Endothelial cell of umbilical vein (primary cell): ENCODE results near the gene DMXL1.

Experiments
- CTCF ChIP-seq, 2 donors: IDR thresholded peaks; 1 replicate in 1 of 2; 2 replicates in 1 of 2; pipeline ENCODE4 v1.5.1; 2011; ENCODE audit warnings: low read length in 2 of 2, mild to moderate bottlenecking in 2 of 2, moderate library complexity in 2 of 2, control low read depth in 1 of 2, inconsistent platforms in 1 of 2, low read depth in 1 of 2; ENCODE audit not compliant: insufficient read depth in 1 of 2; ENCODE audit errors: extremely low read depth in 1 of 2
- FOS ChIP-seq: IDR thresholded peaks from 2 replicates; pipeline ENCODE4 v1.6.1; 2011; ENCODE audit warnings: mild to moderate bottlenecking, low read length, moderate library complexity, borderline replicate concordance; ENCODE audit not compliant: insufficient read depth
- JUN ChIP-seq: IDR thresholded peaks from 2 replicates; pipeline ENCODE4 v1.6.1; 2011; ENCODE audit warnings: borderline replicate concordance, low read depth; ENCODE audit not compliant: insufficient read length, insufficient read depth
- MAX ChIP-seq: IDR thresholded peaks from 2 replicates; pipeline ENCODE4 v1.6.1; 2011; ENCODE audit not compliant: insufficient read depth, insufficient read length
- POLR2AphosphoS5 ChIP-seq: IDR thresholded peaks from 2 replicates; pipeline ENCODE4 v1.6.1; 2012; ENCODE audit warnings: low read depth, mild to moderate bottlenecking, control low read depth, low read length, moderate library complexity; ENCODE audit not compliant: insufficient read depth

DNA sequence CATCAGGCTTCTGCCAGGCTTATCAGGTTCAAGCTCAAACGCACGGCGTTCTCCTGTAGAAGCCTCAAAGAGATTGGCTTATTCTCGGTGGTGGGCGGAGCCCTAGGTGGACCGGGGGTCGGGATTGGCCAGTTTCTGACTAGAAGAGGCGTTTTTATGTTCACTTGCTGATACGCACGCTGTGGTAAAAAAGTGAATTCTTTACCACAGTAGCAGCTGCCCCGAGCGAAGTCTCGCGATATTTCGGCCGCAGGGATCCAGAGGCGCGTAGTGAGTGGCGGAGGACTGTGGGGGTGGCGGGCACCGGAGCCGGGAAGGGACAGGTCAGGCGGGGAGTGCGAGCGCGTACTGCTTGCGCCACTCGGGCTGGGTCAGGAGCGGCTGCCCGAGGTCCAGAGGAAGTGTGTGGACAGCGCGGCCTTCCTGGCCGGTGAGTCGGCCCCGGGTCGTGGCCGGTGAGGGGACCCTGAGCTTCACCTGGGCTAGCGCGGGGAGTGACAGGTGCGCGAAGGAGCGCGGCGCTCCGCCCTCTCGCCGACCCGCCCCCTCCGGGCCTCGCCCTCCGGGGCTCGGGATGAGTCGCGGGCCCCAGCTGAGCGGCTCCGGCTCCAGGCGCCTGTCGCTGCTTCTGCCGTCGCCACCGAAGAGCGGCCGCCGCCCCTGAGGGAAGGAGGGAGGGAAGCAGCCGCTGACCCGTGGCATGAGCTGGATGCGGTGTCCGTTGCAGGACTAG lies at the start of gene DMXL1:
- TF ChIP-seq FOS: no peak
- TF ChIP-seq MAX: no peak
- no peak for TF ChIP-seq CTCF (IDR thresholded peaks at IDR 0.05; ENCODE audit: extremely low read depth in 1 of 2, insufficient read depth in 1 of 2, low read depth in 1 of 2, low read length in 2 of 2)
- TF ChIP-seq POLR2AphosphoS5: peak; percentile 70
- TF ChIP-seq JUN: no peak
